ENCODE results near the gene TMEM256.
A peak's percentile ranks its signal among the peaks of the same experiment; 100 is the strongest.

Gene TMEM256

GRCh38 chr17:7403977-7404736 lies at the start of gene TMEM256:
Gene TMEM256, minus strand, starts transcription at chr17:7404097. Its CDS starts 13 bp downstream, at chr17:7404084.
- in situ Hi-C loops (cut with HindIII; ENCODE audit: low pct_ligation_motif_present, low pct_unique_long_range_greater_than_20kb, low sequenced_read_pairs), result no loop called here
- peak; percentile 100 for DNase-seq

DNA sequence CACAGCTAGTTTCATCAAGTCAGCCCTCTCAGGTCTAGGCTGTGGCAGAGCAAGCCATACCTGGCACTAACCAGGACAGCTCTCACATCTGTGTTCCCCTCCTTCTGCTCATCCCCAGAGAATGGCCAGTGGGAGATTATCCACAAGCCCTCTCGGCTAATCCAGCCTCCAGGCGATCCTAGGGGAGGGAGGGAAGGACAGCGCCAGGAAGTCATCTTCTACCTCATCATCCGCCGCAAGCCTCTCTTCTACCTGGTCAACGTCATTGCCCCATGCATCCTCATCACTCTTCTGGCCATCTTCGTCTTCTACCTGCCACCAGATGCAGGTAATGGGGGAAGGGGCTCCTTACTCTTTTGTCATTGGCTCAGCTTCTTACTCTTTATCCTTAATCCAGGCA lies 44.6 kb upstream of the TMEM256 start:
- in situ Hi-C loops (cut with HindIII; ENCODE audit: low pct_ligation_motif_present, low pct_unique_long_range_greater_than_20kb, low sequenced_read_pairs), result no loop called here
- no peak for DNase-seq

- DNase-seq, result peak; percentile 93
- in situ Hi-C loops (cut with HindIII; ENCODE audit: low pct_ligation_motif_present, low pct_unique_long_range_greater_than_20kb, low sequenced_read_pairs), result no loop called here
Measured at GRCh38 chr17:7445619-7445968, 41.7 kb upstream of the TMEM256 start.

DNA sequence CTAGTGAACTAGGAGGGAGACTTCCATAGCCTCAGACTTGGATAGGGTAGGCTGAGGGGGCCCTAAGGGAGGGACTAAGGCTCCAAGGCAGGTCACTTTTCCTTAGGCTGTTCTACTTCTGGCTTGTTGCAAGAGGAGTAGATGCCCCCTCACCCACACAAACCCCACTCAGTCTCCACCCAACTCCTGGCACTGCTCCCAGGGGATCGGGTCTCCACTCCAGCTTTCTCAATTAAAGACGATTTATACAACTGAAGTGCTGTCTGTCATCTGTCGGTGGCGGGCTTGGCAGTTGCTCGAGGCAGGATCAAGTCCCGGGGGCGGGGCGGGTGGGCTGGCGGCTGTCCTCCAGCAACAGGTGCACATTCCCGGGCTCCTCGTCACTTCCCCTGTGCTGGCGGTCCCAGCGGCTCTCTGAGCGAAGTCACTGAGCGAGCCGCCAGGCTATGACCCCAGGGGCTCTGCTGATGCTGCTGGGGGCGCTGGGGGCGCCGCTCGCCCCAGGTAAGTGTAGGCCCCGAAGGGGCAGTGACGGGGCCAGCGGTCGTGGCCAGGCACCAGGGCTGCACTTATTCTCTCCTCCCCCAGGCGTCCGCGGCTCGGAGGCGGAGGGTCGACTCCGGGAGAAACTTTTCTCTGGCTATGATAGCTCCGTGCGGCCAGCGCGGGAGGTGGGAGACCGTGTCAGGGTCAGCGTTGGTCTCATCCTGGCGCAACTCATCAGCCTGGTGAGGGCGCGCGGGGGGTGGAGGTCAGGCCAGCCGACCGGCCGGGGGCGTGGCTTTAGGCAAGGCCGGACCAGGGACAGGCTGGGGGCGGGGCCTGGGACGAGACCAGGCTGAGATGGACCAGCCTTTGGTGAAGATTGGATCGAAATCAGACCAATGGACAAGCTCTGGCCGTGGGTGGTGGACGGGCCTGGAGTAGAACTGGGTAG lies 41.1 kb upstream of the TMEM256 start, which contains the start of gene CHRNB1:
CHRNB1 (plus strand) TSS at position 380 of the 937 bp plus-strand sequence; CDS start at position 447, 67 bp downstream.
- DNase-seq, result peak; percentile 92
- in situ Hi-C loops (cut with HindIII; ENCODE audit: low pct_ligation_motif_present, low pct_unique_long_range_greater_than_20kb, low sequenced_read_pairs), result no loop called here

DNA sequence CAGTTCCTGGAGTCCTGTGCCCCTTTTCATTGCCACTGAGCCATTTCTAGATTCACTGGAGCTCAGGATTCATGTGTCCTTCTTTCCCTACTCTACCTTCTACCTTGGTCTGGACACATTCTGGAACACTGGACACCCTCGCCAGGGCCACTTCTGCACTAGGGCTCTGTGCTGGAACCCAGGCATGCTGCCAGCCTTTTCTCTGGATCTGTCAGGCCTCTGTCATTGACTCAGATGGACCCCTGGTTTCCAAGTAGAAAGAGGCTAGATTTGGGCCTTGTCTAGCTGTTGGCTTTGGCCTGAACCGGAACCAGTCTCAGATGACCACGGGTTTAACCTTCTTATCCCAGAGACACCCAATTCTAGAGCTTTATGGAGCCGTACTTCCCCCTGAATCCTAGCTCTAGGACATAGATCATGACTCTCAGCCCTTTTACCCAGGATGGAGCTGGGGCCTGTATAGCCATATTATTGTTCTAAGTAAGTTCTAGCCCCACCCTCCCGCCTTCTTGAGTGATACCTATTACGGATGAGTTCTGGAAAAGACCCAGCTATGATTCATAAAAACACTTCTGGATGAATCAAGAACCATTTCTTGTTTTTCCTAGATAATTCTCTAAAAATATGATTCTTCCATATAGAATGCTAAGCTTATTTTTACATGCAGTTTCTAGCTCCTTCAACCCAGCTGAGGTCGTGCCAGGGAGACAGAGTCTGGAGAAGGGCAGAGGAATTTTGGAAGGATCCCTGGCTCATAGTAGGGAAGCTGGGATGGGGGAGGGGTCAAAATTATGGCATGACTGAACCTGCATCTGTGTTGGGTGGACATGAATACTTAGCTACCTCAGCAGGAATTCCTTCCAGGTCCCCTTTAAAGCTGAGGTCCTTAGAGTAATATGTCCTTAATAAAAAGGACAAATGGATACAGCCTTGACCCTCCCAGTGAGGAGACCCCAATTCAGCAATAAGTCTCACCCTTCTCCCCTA lies 39.9 kb upstream of the TMEM256 start:
- in situ Hi-C loops (cut with HindIII; ENCODE audit: low pct_ligation_motif_present, low pct_unique_long_range_greater_than_20kb, low sequenced_read_pairs), result no loop called here

DNA sequence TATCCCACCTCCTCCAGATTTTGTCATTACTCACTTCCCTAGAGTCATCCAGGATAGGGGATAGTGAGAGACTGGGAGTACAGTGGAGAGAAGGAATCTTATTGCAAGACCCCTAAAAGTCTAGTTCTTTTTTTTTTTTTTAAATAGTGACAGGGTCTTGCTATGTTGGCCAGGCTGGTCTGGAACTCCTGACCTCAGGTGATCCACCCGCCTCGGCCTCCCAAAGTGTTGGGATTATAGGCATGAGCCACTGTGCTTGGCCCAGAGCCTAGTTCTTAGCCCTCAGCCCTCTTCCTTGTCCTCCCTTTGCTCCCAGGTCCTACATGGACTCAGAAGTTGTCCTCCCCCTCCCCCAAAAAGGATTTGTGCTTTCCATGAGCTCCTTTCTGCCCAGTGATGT lies 38.2 kb upstream of the TMEM256 start:
- DNase-seq, result no peak
- in situ Hi-C loops (cut with HindIII; ENCODE audit: low pct_ligation_motif_present, low pct_unique_long_range_greater_than_20kb, low sequenced_read_pairs), result no loop called here

More for the DNA sequence above, 39.9 kb upstream of the TMEM256 start:
- DNase-seq, result peak; percentile 21

- in situ Hi-C loops (cut with HindIII; ENCODE audit: low pct_ligation_motif_present, low pct_unique_long_range_greater_than_20kb, low sequenced_read_pairs), result no loop called here
- DNase-seq, result no peak
Measured at GRCh38 chr17:7441266-7441665, 37.4 kb upstream of the TMEM256 start.

GRCh38 chr17:7440834-7441195 lies 36.9 kb upstream of the TMEM256 start:
- in situ Hi-C loops (cut with HindIII; ENCODE audit: low pct_ligation_motif_present, low pct_unique_long_range_greater_than_20kb, low sequenced_read_pairs), result no loop called here
- peak; percentile 60 for DNase-seq

GRCh38 chr17:7440113-7440833 lies 36.4 kb upstream of the TMEM256 start:
- DNase-seq, result peak; percentile 71

GRCh38 chr17:7439462-7440112 lies 35.7 kb upstream of the TMEM256 start, which contains the start of gene FGF11:
Gene FGF11, plus strand, starts transcription at chr17:7439512. Its CDS starts 109 bp downstream, at chr17:7439621.
- in situ Hi-C loops (cut with HindIII; ENCODE audit: low pct_ligation_motif_present, low pct_unique_long_range_greater_than_20kb, low sequenced_read_pairs), result no loop called here

More at GRCh38 chr17:7440113-7440833, 36.4 kb upstream of the TMEM256 start:
- in situ Hi-C loops (cut with HindIII; ENCODE audit: low pct_ligation_motif_present, low pct_unique_long_range_greater_than_20kb, low sequenced_read_pairs), result no loop called here

GRCh38 chr17:7438656-7439460 lies 35.0 kb upstream of the TMEM256 start:
- in situ Hi-C loops (cut with HindIII; ENCODE audit: low pct_ligation_motif_present, low pct_unique_long_range_greater_than_20kb, low sequenced_read_pairs), result no loop called here
- DNase-seq, result no peak

More at GRCh38 chr17:7439462-7440112, 35.7 kb upstream of the TMEM256 start, which contains the start of gene FGF11:
- DNase-seq, result peak; percentile 12

DNA sequence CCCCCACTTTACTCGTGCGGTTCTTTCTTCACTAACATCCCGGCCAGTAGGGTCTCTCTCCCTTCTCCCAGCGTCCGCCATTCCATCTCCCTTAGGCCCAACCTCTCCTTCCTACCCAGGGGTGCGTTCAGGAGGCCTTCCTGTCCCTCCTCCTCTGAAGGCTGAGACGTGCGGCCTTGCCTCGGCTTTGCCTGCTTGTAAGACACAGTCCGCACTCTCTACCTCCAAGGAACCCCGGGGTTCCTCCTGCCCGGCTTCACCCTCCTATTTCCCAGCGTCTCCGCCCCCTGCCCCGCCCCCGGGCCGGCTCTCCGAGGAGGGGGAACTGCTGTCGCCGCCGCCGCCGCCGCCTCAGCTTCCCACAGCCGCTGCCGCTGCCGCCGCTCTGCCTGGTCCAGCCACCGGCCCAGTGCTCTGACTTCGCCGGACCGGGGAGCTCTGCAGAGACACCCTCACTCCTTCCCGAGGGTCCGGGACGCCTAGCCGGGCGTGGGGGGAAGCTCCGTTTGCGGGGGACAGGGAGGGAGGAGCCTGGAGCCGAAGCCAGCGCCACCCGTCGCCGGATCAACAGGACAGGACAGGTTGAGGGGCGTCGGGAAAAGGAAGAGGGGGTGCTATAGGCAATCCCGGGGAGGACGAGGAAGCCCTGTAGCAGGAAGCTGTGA lies 34.2 kb upstream of the TMEM256 start:
- in situ Hi-C loops (cut with HindIII; ENCODE audit: low pct_ligation_motif_present, low pct_unique_long_range_greater_than_20kb, low sequenced_read_pairs), result no loop called here
- no peak for DNase-seq

GRCh38 chr17:7437369-7437863 lies 33.5 kb upstream of the TMEM256 start:
- in situ Hi-C loops (cut with HindIII; ENCODE audit: low pct_ligation_motif_present, low pct_unique_long_range_greater_than_20kb, low sequenced_read_pairs), result no loop called here

GRCh38 chr17:7436556-7437368 lies 32.9 kb upstream of the TMEM256 start:
- in situ Hi-C loops (cut with HindIII; ENCODE audit: low pct_ligation_motif_present, low pct_unique_long_range_greater_than_20kb, low sequenced_read_pairs), result no loop called here
- no peak for DNase-seq

More at GRCh38 chr17:7437369-7437863, 33.5 kb upstream of the TMEM256 start:
- DNase-seq, result no peak
